Esophagus (tissue), 2 donors: Measurements from ENCODE around the gene H6PD. TPM values are rescaled to one million over a fixed set of nuclear protein-coding genes. Genes with fewer than 3 reads are reported as not detected.

Source experiments
- H3K27ac ChIP-seq, 2 donors: one replicate each; pipeline ENCODE4 v1.5.1; 2013; ENCODE audit warnings: low read depth in 2 of 2, mild to moderate bottlenecking in 2 of 2, inconsistent platforms in 1 of 2, low read length in 1 of 2, moderate library complexity in 1 of 2
- H3K27me3 ChIP-seq, 2 donors: one replicate each; pipeline ENCODE4 v1.6.1; 2013; ENCODE audit warnings: low read length in 2 of 2, control low read depth in 1 of 2, mild to moderate bottlenecking in 1 of 2; ENCODE audit not compliant: insufficient read depth in 2 of 2, control insufficient read depth in 1 of 2
- H3K36me3 ChIP-seq, 2 donors: one replicate each; pipeline ENCODE4 v1.6.1; 2013; ENCODE audit warnings: low read length in 1 of 2; ENCODE audit not compliant: control insufficient read depth in 2 of 2, insufficient read depth in 2 of 2
- H3K4me1 ChIP-seq, 2 donors: one replicate each; pipeline ENCODE4 v1.6.1; 2013; ENCODE audit warnings: low read length in 1 of 2; ENCODE audit not compliant: control insufficient read depth in 2 of 2, insufficient read depth in 2 of 2
- H3K4me3 ChIP-seq, 2 donors: one replicate each; pipeline ENCODE4 v1.5.1; 2013; ENCODE audit warnings: low read length in 2 of 2, mild to moderate bottlenecking in 2 of 2, low read depth in 1 of 2, moderate library complexity in 1 of 2
- H3K9me3 ChIP-seq, 2 donors: one replicate each; pipeline ENCODE4 v1.6.1; 2013; ENCODE audit warnings: mild to moderate bottlenecking in 2 of 2, low read depth in 1 of 2, low read length in 1 of 2, moderate library complexity in 1 of 2; ENCODE audit not compliant: control insufficient read depth in 2 of 2, insufficient read depth in 1 of 2
- WGBS, 2 donors: extraction: QIAGEN DNeasy Blood & Tissue Kit; methylation state at CpG; one replicate each; pipeline ENCODE4 v1.1.7; 2013; 5-methylcytosine and 5-hydroxymethylcytosine counted together
- polyA plus RNA-seq, 2 donors: library from polyadenylated mRNA; stranded (reverse); fragments of 200-250 nt; gene quantifications; one replicate each; pipeline ENCODE4 v1.2.3, GENCODE V29; 2013
- donor health status: healthy with polysubstance abuse.
- donor health status: Bipolar disorder and iron deficiency.

The H6PD gene
- polyA plus RNA-seq, 2 donors: 7.1 to 8.9 TPM

GRCh38 chr1:9238134-9238533 is 3.6 kb downstream of the H6PD start:
- Histone ChIP-seq H3K9me3 (no peaks in the 10 kb centered on the region), H3K27me3 (no peaks in the 10 kb centered on the region), H3K27ac (peak overlapping the region; percentile 35 to 47), H3K4me3 (no peak overlapping the region), H3K36me3 (no peaks in the 10 kb centered on the region), H3K4me1 (peaks cover 6 to 24% of the 10 kb centered on the region in 2 donors)
- WGBS, 2 donors: 70 to 80% methylated on average over 6 of the region's 6 CpGs

- no peaks in the 10 kb centered on the region for H3K27me3 ChIP-seq
- WGBS, 2 donors: 43 to 64% methylated on average over 4 of the region's 4 CpGs
- H3K36me3 ChIP-seq: no peaks in the 10 kb centered on the region
- H3K4me1 ChIP-seq: peaks cover 6 to 27% of the 10 kb centered on the region in 2 donors
- peak overlapping the region in 1 of 2 donors; percentile 35 for H3K27ac ChIP-seq
- no peaks in the 10 kb centered on the region for H3K9me3 ChIP-seq
- no peak overlapping the region for H3K4me3 ChIP-seq
Measured at GRCh38 chr1:9238550-9238949, 4.0 kb downstream of the H6PD start.

GRCh38 chr1:9239622-9240401 is 5.2 kb downstream of the H6PD start:
- no peak overlapping the region for H3K4me3 ChIP-seq

GRCh38 chr1:9240914-9241820 is 6.6 kb downstream of the H6PD start:
- H3K4me1 ChIP-seq: peaks cover 13 to 41% of the 10 kb centered on the region in 2 donors
- peaks cover 2 to 5% of the 10 kb centered on the region in 2 donors for H3K36me3 ChIP-seq

More at GRCh38 chr1:9239622-9240401, 5.2 kb downstream of the H6PD start:
- 51 to 55% methylated on average over 16 of the region's 16 CpGs for WGBS, 2 donors
- no peaks in the 10 kb centered on the region for H3K36me3 ChIP-seq
- no peaks in the 10 kb centered on the region for H3K27me3 ChIP-seq
- H3K27ac ChIP-seq: peak overlapping the region; percentile 69 to 86
- H3K4me1 ChIP-seq: peaks cover 6 to 38% of the 10 kb centered on the region in 2 donors
- no peaks in the 10 kb centered on the region for H3K9me3 ChIP-seq

GRCh38 chr1:9241891-9242290 is 7.3 kb downstream of the H6PD start:
- H3K4me3 ChIP-seq: no peak overlapping the region
- no peaks in the 10 kb centered on the region for H3K9me3 ChIP-seq
- 59 to 70% methylated on average over 10 of the region's 10 CpGs for WGBS, 2 donors
- H3K27ac ChIP-seq: peak overlapping the region; percentile 92 to 97
- peaks cover 13 to 41% of the 10 kb centered on the region in 2 donors for H3K4me1 ChIP-seq
- H3K36me3 ChIP-seq: peaks cover 2 to 6% of the 10 kb centered on the region in 2 donors
- no peaks in the 10 kb centered on the region for H3K27me3 ChIP-seq

More at GRCh38 chr1:9240914-9241820, 6.6 kb downstream of the H6PD start:
- Histone ChIP-seq H3K27ac (peak overlapping the region; percentile 81 to 97), H3K9me3 (no peaks in the 10 kb centered on the region), H3K4me3 (no peak overlapping the region), H3K27me3 (no peaks in the 10 kb centered on the region)
- WGBS, 2 donors: 87 to 88% methylated on average over 8 of the region's 8 CpGs

- 19 to 33% methylated on average over 10 of the region's 10 CpGs for WGBS, 2 donors
- peak overlapping the region in 1 of 2 donors; percentile 11 for H3K4me3 ChIP-seq
- H3K4me1 ChIP-seq: peaks cover 13 to 42% of the 10 kb centered on the region in 2 donors
- H3K27me3 ChIP-seq: no peaks in the 10 kb centered on the region
- peak overlapping the region; percentile 92 to 99 for H3K27ac ChIP-seq
- peaks cover 2 to 12% of the 10 kb centered on the region in 2 donors for H3K36me3 ChIP-seq
- H3K9me3 ChIP-seq: no peaks in the 10 kb centered on the region
Measured at GRCh38 chr1:9242338-9242969, 7.9 kb downstream of the H6PD start.

GRCh38 chr1:9243066-9243739 is 8.6 kb downstream of the H6PD start:
- Histone ChIP-seq H3K4me3 (peak overlapping the region in 1 of 2 donors; percentile 11), H3K27ac (peak overlapping the region; percentile 92 to 99), H3K9me3 (no peaks in the 10 kb centered on the region), H3K36me3 (peaks cover 2 to 17% of the 10 kb centered on the region in 2 donors), H3K27me3 (no peaks in the 10 kb centered on the region), H3K4me1 (peaks cover 13 to 46% of the 10 kb centered on the region in 2 donors)
- WGBS, 2 donors: 71 to 75% methylated on average over 9 of the region's 9 CpGs

GRCh38 chr1:9244501-9245229 is 10.1 kb downstream of the H6PD start:
- no peak overlapping the region for H3K4me3 ChIP-seq
- peaks cover 23 to 55% of the 10 kb centered on the region in 2 donors for H3K4me1 ChIP-seq
- peaks cover 2 to 17% of the 10 kb centered on the region in 2 donors for H3K36me3 ChIP-seq
- no peaks in the 10 kb centered on the region for H3K27me3 ChIP-seq
- WGBS, 2 donors: 56 to 62% methylated on average over 9 of the region's 9 CpGs
- peak overlapping the region; percentile 78 to 90 for H3K27ac ChIP-seq
- no peaks in the 10 kb centered on the region for H3K9me3 ChIP-seq
